Posterior vena cava (tissue), 2 donors: ENCODE results near the gene SNRNP200. TPM values are rescaled to one million over a fixed set of nuclear protein-coding genes. Genes with fewer than 3 reads are reported as not detected.
"Not testable (repeated sequence)": the region's sequence is repeated elsewhere in the genome, so short reads cannot be mapped to it uniquely, and the experiment has no call there.

Source experiments
- DNase-seq: peaks from one replicate; pipeline ENCODE4 v3.0.0-alpha.2; 2020; ENCODE audit warnings: low spot score
- intact Hi-C, 2 donors: fragments of 100-400 bp; cut with DNase I; formaldehyde crosslinking; loops; one replicate each; pipeline versions ENCODE4 v1.14.1 to v1.14.2; 2022 to 2023
- total RNA-seq, 2 donors: library from RNA; stranded (reverse); fragmentation: NEBNext Ultra II Directional; extraction: Animal tissue kit (Norgen Biotek cat#: 25700); gene quantifications; one replicate each; pipeline ENCODE4 v1.2.1, GENCODE V29; 2021
- donor health status: DM: yes; HTN: yes; CAD: no.
- donor health status: DM: yes; HTN: yes; CAD: no.

SNRNP200 gene
- total RNA-seq, 2 donors from 2014 or later, result 67.2 to 78.3 TPM

- DNase-seq, result no peak
- intact Hi-C loops, result no loop called here
Observed at GRCh38 chr2:96258166-96259022, 47.0 kb downstream of the SNRNP200 start.

- intact Hi-C loops, DNase-seq: not testable (repeated sequence)
Observed at GRCh38 chr2:96257744-96258143, 47.6 kb downstream of the SNRNP200 start.

- DNase-seq, result no peak
- intact Hi-C loops, result no loop called here
Observed at GRCh38 chr2:96256611-96257113, 48.7 kb downstream of the SNRNP200 start.

GRCh38 chr2:96254571-96254970 lies 50.8 kb downstream of the SNRNP200 start:
- no peak for DNase-seq
- intact Hi-C loops, result loop anchor here in 1 of 2 donors (5.0 kb wide), 1 partner anchor 47 kb away; the partner anchor contains the start of gene STARD7

GRCh38 chr2:96253006-96253405 lies 52.3 kb downstream of the SNRNP200 start:
- no peak for DNase-seq
- intact Hi-C loops, result loop anchor here in 1 of 2 donors (5.0 kb wide), 1 partner anchor 46 kb away; the partner anchor contains the start of gene STARD7

- intact Hi-C loops, result loop anchor here in 1 of 2 donors (5.0 kb wide), 1 partner anchor 45 kb away; the partner anchor contains the start of gene STARD7
- no peak for DNase-seq
Observed at GRCh38 chr2:96252526-96252925, 52.8 kb downstream of the SNRNP200 start.

GRCh38 chr2:96251721-96252292 lies 53.5 kb downstream of the SNRNP200 start:
- peak; percentile 92 for DNase-seq
- intact Hi-C loops, result loop anchor here (1.0 to 5.0 kb wide), 2 partner anchors 16 to 45 kb away; partner anchors contain the start of gene STARD7 (in 1 of the 2)

- intact Hi-C loops, result loop anchor here in 1 of 2 donors (5.0 kb wide), 1 partner anchor 43 kb away; the partner anchor contains the start of gene STARD7
Observed at GRCh38 chr2:96250188-96250587, 55.2 kb downstream of the SNRNP200 start.

GRCh38 chr2:96249654-96250053 lies 55.7 kb downstream of the SNRNP200 start:
- intact Hi-C loops, result loop anchor here in 1 of 2 donors (5.0 kb wide), 1 partner anchor 42 kb away; the partner anchor contains the start of gene STARD7
- no peak for DNase-seq

More at GRCh38 chr2:96250188-96250587, 55.2 kb downstream of the SNRNP200 start:
- no peak for DNase-seq

DNA sequence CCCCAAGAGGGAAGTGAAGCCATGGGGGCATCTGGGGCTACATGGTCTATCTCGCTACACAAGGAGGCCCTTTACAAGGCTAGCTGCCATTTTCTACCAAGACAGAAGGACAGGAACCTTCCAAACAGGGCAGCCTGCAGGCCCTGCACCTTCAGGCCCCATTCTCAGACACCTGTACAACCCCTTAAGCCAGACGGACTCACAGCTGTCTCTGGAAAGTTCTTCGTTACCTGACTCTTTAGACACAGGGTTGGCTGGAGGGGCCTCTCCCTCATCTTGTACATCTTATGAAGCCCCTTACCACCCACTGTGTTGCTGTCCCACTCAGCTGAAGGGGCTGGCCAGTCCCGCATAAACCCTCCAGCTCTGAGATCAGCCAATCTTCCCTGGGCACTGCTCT lies 56.7 kb downstream of the SNRNP200 start:
- intact Hi-C loops, result no loop called here
- DNase-seq, result no peak

- DNase-seq, result no peak
- intact Hi-C loops, result no loop called here
Observed at GRCh38 chr2:96247896-96248295, 57.5 kb downstream of the SNRNP200 start.

GRCh38 chr2:96247009-96247408 lies 58.3 kb downstream of the SNRNP200 start:
- intact Hi-C loops, result no loop called here
- DNase-seq, result no peak

DNA sequence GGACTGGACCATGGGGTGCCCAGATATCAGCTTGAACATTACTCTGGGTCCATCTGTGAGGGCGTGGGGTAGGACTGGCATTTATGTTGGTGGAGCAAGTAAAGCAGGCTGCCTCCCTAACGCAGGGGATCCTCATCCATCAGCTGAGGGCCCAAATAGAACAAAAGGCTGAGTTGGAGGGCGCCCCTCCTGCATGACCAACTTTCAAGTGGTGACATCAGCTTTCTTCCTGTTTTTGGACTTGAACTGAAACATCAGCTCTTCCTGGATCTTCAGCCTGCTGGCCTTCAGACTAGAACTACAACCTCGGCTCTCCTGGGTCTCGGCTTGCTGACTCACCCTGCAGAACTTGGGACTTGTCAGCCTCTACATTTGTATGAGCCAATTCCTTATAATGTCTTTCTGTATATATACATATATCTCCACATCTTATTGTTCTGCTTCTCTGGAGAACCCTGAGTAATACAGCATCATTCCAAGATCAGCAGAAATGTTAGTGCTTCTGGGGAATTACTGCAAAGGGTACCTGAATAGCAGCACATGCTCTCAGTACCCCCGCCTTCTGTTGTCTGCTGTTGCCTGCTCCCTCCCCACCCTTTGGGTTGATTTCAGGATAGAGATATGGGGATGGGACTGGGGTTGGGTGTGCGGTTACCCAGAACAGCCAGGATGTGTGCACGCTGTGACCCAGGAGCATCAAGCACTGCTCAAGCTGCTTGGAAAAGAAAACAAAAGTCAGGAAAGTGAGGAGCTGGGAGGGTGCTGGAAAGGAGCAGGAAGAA lies 59.5 kb downstream of the SNRNP200 start:
- DNase-seq, result no peak
- intact Hi-C loops, result no loop called here

- no peak for DNase-seq
- intact Hi-C loops, result no loop called here
Observed at GRCh38 chr2:96243843-96244242, 61.5 kb downstream of the SNRNP200 start.

GRCh38 chr2:96241900-96242611 lies 63.3 kb downstream of the SNRNP200 start:
- intact Hi-C loops, result no loop called here
- DNase-seq, result no peak

- intact Hi-C loops, result no loop called here
Observed at GRCh38 chr2:96241227-96241626, 64.1 kb downstream of the SNRNP200 start.

GRCh38 chr2:96240341-96241038 lies 64.9 kb downstream of the SNRNP200 start:
- intact Hi-C loops, result no loop called here
- no peak for DNase-seq

More at GRCh38 chr2:96241227-96241626, 64.1 kb downstream of the SNRNP200 start:
- DNase-seq, result no peak

DNA sequence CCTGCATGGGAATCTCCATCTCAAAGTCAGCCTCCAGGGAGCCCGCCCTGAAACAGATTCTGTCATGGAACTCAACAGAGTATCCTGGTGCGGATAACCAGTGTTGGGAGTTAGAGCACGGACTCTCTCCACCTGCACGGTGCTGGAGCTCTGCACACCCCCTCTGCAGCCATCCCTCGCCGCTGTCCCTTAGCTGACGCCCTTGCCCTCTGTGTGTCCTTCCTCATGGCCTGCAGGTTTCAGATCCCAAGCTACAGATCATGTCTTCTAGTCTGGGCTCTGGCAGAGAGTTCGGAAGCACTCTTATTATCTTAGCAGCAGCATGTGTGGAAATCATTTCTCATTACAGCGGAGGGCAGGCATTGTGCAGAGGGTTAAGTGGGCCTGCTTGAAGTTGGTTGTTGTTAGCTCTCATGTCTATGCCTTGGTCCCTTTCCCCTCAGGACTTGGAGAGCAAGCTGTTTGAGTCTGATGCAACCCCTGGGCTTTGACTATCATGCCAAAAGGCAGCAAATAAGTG lies 65.5 kb downstream of the SNRNP200 start:
- intact Hi-C loops, result no loop called here
- no peak for DNase-seq
